GM12878 (cell line): Measurements from ENCODE around the gene POLD4. TPM values are rescaled to one million over a fixed set of nuclear protein-coding genes. Genes with fewer than 3 reads are reported as not detected.
A peak's percentile ranks its signal among the peaks of the same experiment; 100 is the strongest.

ENCODE experiments used
- ATAC-seq: fragments of 200-7000 bp; cut with Tn5 transposase; 3 replicates; pipeline ENCODE4 v1.9.1; 2020; ENCODE audit warnings: mild to moderate bottlenecking, moderate library complexity
- BruUV-seq: library from RNA; stranded (reverse); fragments of 400-500 nt; replicated peaks from 2 replicates; lab custom pipeline; 2021; lab: Mats Ljungman, UMichigan
- CTCF ChIA-PET: fragments of 300-600 bp; sonication (Branson Sonifier 250); formaldehyde crosslinking; extraction: SDS; loops from one replicate; lab custom pipeline; 2021; ENCODE audit warnings: inconsistent platforms; lab: Yijun Ruan, JAX
- POLR2A ChIA-PET: fragments of 350-600 bp; formaldehyde crosslinking; extraction: SDS; loops from one replicate; lab custom pipeline; 2021; ENCODE audit warnings: inconsistent platforms; lab: Charles Lee
- RAD21 ChIA-PET: fragments of 300-600 bp; sonication (Branson Sonifier 250); formaldehyde crosslinking; loops from one replicate; lab custom pipeline; 2023; ENCODE audit warnings: antibody characterized with exemption; ENCODE audit not compliant: unreplicated experiment; lab: Charles Lee
- SMC1A ChIA-PET: fragments of 300-600 bp; sonication (Branson Sonifier 250); formaldehyde crosslinking; loops from one replicate; lab custom pipeline; 2023; ENCODE audit not compliant: unreplicated experiment, uncharacterized antibody; lab: Charles Lee
- DNase-seq: peaks from one replicate; pipeline ENCODE4 v3.0.0-alpha.2; 2011; ENCODE audit warnings: low read depth, low spot score
- FAIRE-seq: peaks from 3 replicates; lab custom pipeline; 2011; peaks lifted over from hg19 to GRCh38; lab: Jason Lieb, UNC
- H2AFZ ChIP-seq: 2 replicates; pipeline ENCODE4 v1.6.0; 2011; ENCODE audit warnings: low read depth, low read length, control low read depth; ENCODE audit not compliant: control insufficient read depth
- H3K27ac ChIP-seq: 2 replicates; pipeline ENCODE4 v1.5.1; 2011; ENCODE audit warnings: control low read depth; ENCODE audit not compliant: control insufficient read depth, insufficient read depth
- H3K27me3 ChIP-seq, 2 experiments: replicated peaks in 1 of 2; 2 replicates each; pipeline versions ENCODE4 v1.6.0 to v1.6.1; 2011; ENCODE audit warnings: low read length in 1 of 2; ENCODE audit not compliant: control insufficient read depth in 2 of 2, insufficient read depth in 2 of 2
- H3K36me3 ChIP-seq, 2 experiments: 2 replicates each; pipeline ENCODE4 v1.5.1; 2011; ENCODE audit warnings: low read length in 1 of 2; ENCODE audit not compliant: control insufficient read depth in 2 of 2, insufficient read depth in 2 of 2
- H3K4me1 ChIP-seq: 2 replicates; pipeline ENCODE4 v1.6.1; 2011; ENCODE audit warnings: mild to moderate bottlenecking, low read length, moderate library complexity, mixed read lengths; ENCODE audit not compliant: control insufficient read depth, insufficient read depth
- H3K4me2 ChIP-seq: 2 replicates; pipeline ENCODE4 v1.6.0; 2011; ENCODE audit warnings: control low read depth; ENCODE audit not compliant: control insufficient read depth, insufficient read depth
- H3K4me3 ChIP-seq: fragments of 200-600 bp; sonication (generic); 2 replicates; pipeline ENCODE4 v1.5.1; 2016
- H3K79me2 ChIP-seq: 2 replicates; pipeline ENCODE4 v1.6.0; 2011; ENCODE audit warnings: low read length; ENCODE audit not compliant: control insufficient read depth, insufficient read depth
- H3K9ac ChIP-seq: 2 replicates; pipeline ENCODE4 v1.8.0; 2011; ENCODE audit warnings: low read length, control low read depth, mixed read lengths; ENCODE audit not compliant: control insufficient read depth, insufficient read depth
- H3K9me3 ChIP-seq: replicated peaks from 3 replicates; pipeline ENCODE4 v1.5.1; 2011; ENCODE audit warnings: mild to moderate bottlenecking, low read length; ENCODE audit not compliant: control insufficient read depth, insufficient read depth
- H4K20me1 ChIP-seq: 2 replicates; pipeline ENCODE4 v1.6.0; 2011; ENCODE audit not compliant: control insufficient read depth, insufficient read depth
- ATF2 ChIP-seq: IDR thresholded peaks from 2 replicates; pipeline ENCODE4 v1.6.1; 2012; ENCODE audit warnings: low read length, inconsistent platforms
- CHD2 ChIP-seq: IDR thresholded peaks from 2 replicates; pipeline ENCODE4 v1.6.1; 2011; ENCODE audit warnings: low read depth, low read length, improper control_type of control experiment, borderline replicate concordance
- CTCF ChIP-seq, 3 experiments: IDR thresholded peaks in 2 of 3; conservative IDR thresholded peaks in 1 of 3; 2 replicates each; pipeline ENCODE4 v1.5.1; 2011; ENCODE audit warnings: low read depth in 3 of 3, low read length in 3 of 3, mild to moderate bottlenecking in 3 of 3, control low read depth in 2 of 3, moderate library complexity in 2 of 3, inconsistent platforms in 1 of 3, mixed read lengths in 1 of 3; ENCODE audit not compliant: control insufficient read depth in 2 of 3, insufficient read depth in 1 of 3; ENCODE audit errors: extremely low read depth in 1 of 3
- HDGF ChIP-seq: fragments of 450-650 bp; IDR thresholded peaks from 2 replicates; pipeline ENCODE4 v1.6.1; 2016; ENCODE audit warnings: antibody characterized with exemption
- IKZF1 ChIP-seq: fragments of 450-650 bp; conservative IDR thresholded peaks from 2 replicates; pipeline ENCODE4 v1.6.1; 2017; ENCODE audit warnings: antibody characterized with exemption, mild to moderate bottlenecking
- IKZF2 ChIP-seq, 2 experiments: fragments of 450-650 bp; IDR thresholded peaks; 2 replicates each; pipeline ENCODE4 v1.6.1; 2017; ENCODE audit warnings: mild to moderate bottlenecking in 2 of 2, moderate library complexity in 2 of 2
- IRF4 ChIP-seq: IDR thresholded peaks from 2 replicates; pipeline ENCODE4 v1.6.1; 2011; ENCODE audit warnings: low read depth, low read length
- LARP7 ChIP-seq: fragments of 450-650 bp; IDR thresholded peaks from 2 replicates; pipeline ENCODE4 v1.6.1; 2017; ENCODE audit warnings: mild to moderate bottlenecking
- MLLT1 ChIP-seq: fragments of 450-650 bp; IDR thresholded peaks from 2 replicates; pipeline ENCODE4 v1.6.1; 2016; ENCODE audit warnings: mild to moderate bottlenecking
- NBN ChIP-seq: fragments of 450-650 bp; IDR thresholded peaks from 2 replicates; pipeline ENCODE4 v1.6.1; 2016
- POU2F2 ChIP-seq: IDR thresholded peaks from 3 replicates; pipeline ENCODE4 v1.6.1; 2011; ENCODE audit warnings: low read depth, mild to moderate bottlenecking, low read length, borderline replicate concordance
- RB1 ChIP-seq: fragments of 450-650 bp; formaldehyde crosslinking; IDR thresholded peaks from 2 replicates; pipeline ENCODE4 v1.6.1; 2017; ENCODE audit warnings: mild to moderate bottlenecking, borderline replicate concordance
- SMARCA5 ChIP-seq: fragments of 450-650 bp; IDR thresholded peaks from 2 replicates; pipeline ENCODE4 v1.6.1; 2017; ENCODE audit warnings: mild to moderate bottlenecking
- SMC3 ChIP-seq: IDR thresholded peaks from 2 replicates; pipeline ENCODE4 v1.6.1; 2011; ENCODE audit warnings: low read length, improper control_type of control experiment, borderline replicate concordance
- SP1 ChIP-seq: IDR thresholded peaks from one replicate; pipeline ENCODE4 v1.6.1; 2011; ENCODE audit warnings: low read depth, low read length
- TBL1XR1 ChIP-seq: IDR thresholded peaks from 2 replicates; pipeline ENCODE4 v1.6.1; 2012; ENCODE audit warnings: low read depth, low read length, improper control_type of control experiment
- YY1 ChIP-seq: IDR thresholded peaks from 2 replicates; pipeline ENCODE4 v1.6.1; 2011; ENCODE audit warnings: low read depth, mild to moderate bottlenecking, low read length
- WGBS: methylation state at CpG from one replicate; pipeline ENCODE4 v1.1.6; 2016; ENCODE audit warnings: low lambda C conversion rate; ENCODE audit not compliant: insufficient replicate concordance, insufficient coverage; ENCODE audit errors: missing lambda C conversion rate; 5-methylcytosine and 5-hydroxymethylcytosine counted together
- in situ Hi-C: fragments of 300-500 bp; cut with MboI; formaldehyde crosslinking; loops from 9 replicates; pipeline ENCODE4 v1.14.3; 2018; ENCODE audit warnings: mixed read lengths
- intact Hi-C: fragments of 100-400 bp; cut with micrococcal nuclease; formaldehyde crosslinking; loops from one replicate; pipeline ENCODE4 v1.14.2; 2022; ENCODE audit not compliant: unreplicated experiment
- polyA plus RNA-seq, 11 experiments: library from polyadenylated mRNA; depleted of rRNA in 4 of 11; unstranded in 6 of 11; stranded (reverse) in 5 of 11; fragments of >200 nt; fragmentation: Nextera tagmentation in 4 of 11; fragmentation: Illumina TruSeq in 1 of 11; extraction: Ambion mirVana in 4 of 11; extraction: Trizol in 1 of 11; gene quantifications; 1 replicate in 1 of 11; 2 replicates in 10 of 11; pipeline versions ENCODE4 v1.2.1 to v1.2.3, GENCODE V29; 2011 to 2016; ENCODE audit warnings: inconsistent platforms in 2 of 11, missing spikeins in 2 of 11, low read depth in 1 of 11
- total RNA-seq, 4 experiments: library from RNA; depleted of rRNA in 3 of 4; stranded (reverse); fragments of >200 nt in 3 of 4; fragmentation: Illumina TruSeq in 1 of 4; extraction: Trizol in 1 of 4; gene quantifications; 2 replicates each; pipeline versions ENCODE4 v1.2.1 to v1.2.3, GENCODE V29; 2013 to 2021

Gene POLD4
- total and polyA plus RNA-seq, 10 of the 15 experiments (the other 5 are each of a cell fraction or from before 2014, with no cell fraction given): 8.1 to 176 (median 88.1) TPM

GRCh38 chr11:67382276-67383136 lies 29.2 kb upstream of the POLD4 start:
- no TSS peak for BruUV-seq
- Histone ChIP-seq H3K36me3 (no peaks in the 10 kb centered on the region), H3K9me3 (no peaks in the 10 kb centered on the region), H3K9ac (no peak overlapping the region), H3K4me2 (no peak overlapping the region), H3K79me2 (no peaks in the 10 kb centered on the region), H3K4me1 (peaks cover 19% of the 10 kb centered on the region), H3K4me3 (no peak overlapping the region), H3K27me3 (peaks cover 0 to 3% of the 10 kb centered on the region in 2 experiments; a peak in 2 of 4 replicates), H3K27ac (no peak overlapping the region), H2AFZ (peak overlapping the region; percentile 35), H4K20me1 (no peaks in the 10 kb centered on the region)
- ChIA-PET SMC1A (interaction anchor here (0.6 to 21.3 kb wide), 21 partner anchors 8 to 549 kb away, joined by 3 to 646 read pairs (median 4); partner anchors contain the start of genes ANKRD13D, CLCF1, POLD4 and TBC1D10C), POLR2A (interaction anchor here (0.6 to 8.4 kb wide), 13 partner anchors 9 to 517 kb away, joined by 3 to 183 read pairs (median 4); partner anchors contain the start of genes CLCF1, POLD4, PPP1CA and RAD9A), CTCF (interaction anchor here (0.5 to 25.5 kb wide), 35 partner anchors 9 to 328 kb away, joined by 3 to 1301 read pairs (median 5); partner anchors contain the start of genes AIP, ANKRD13D, CLCF1 and GRK2), RAD21 (interaction anchor here (0.8 to 15.0 kb wide), 26 partner anchors 9 to 301 kb away, joined by 3 to 525 read pairs (median 6); partner anchors contain the start of genes PITPNM1, POLD4, PPP1CA and RAD9A)
- WGBS: 41% methylated on average over 16 of the region's 16 CpGs
- in situ Hi-C loops: loop anchor here (5.0 kb wide), 1 partner anchor 120 kb away; no protein-coding TSS in a partner anchor
- FAIRE-seq: peak; percentile 95
- intact Hi-C loops: loop anchor here (1.0 to 2.0 kb wide), 4 partner anchors 25 to 120 kb away; no protein-coding TSS in a partner anchor
- peak; percentile 93 for ATAC-seq
- no peak for DNase-seq
- TF ChIP-seq IKZF1: peak; percentile 33
- TF ChIP-seq IKZF2 (IDR thresholded peaks at IDR 0.05): peak in 1 of 2 experiments; percentile 26; a peak in 1 of 4 replicates
- 0 out of 2 replicates have a peak, but pooled peaks have one; percentile 53 for TF ChIP-seq HDGF
- TF ChIP-seq CTCF (IDR thresholded peaks at IDR 0.05 in 2 of 3, conservative IDR thresholded peaks at IDR 0.05 in 1 of 3; ENCODE audit: control insufficient read depth in 2 of 3, extremely low read depth in 1 of 3, insufficient read depth in 1 of 3, low read depth in 3 of 3, low read length in 3 of 3): peak; percentile 99; a peak in 5 of 6 replicates
- no peak for TF ChIP-seq ATF2
- TF ChIP-seq POU2F2: peak; percentile 57; the same call in 2 of the 3 replicates
- 0 out of 2 replicates have a peak, but pooled peaks have one; percentile 37 for TF ChIP-seq CHD2
- peak; percentile 99 for TF ChIP-seq SMARCA5
- peak; percentile 55; the same call in 1 of the 2 replicates for TF ChIP-seq IRF4
- 0 out of 2 replicates have a peak, but pooled peaks have one; percentile 39 for TF ChIP-seq TBL1XR1
- TF ChIP-seq LARP7: peak; percentile 52; the same call in 1 of the 2 replicates
- TF ChIP-seq YY1: peak; percentile 82
- peak; percentile 79 for TF ChIP-seq NBN
- 0 out of 2 replicates have a peak, but pooled peaks have one; percentile 38 for TF ChIP-seq RB1
- TF ChIP-seq MLLT1: 0 out of 2 replicates have a peak, but pooled peaks have one; percentile 29
- no peak for TF ChIP-seq SP1
- TF ChIP-seq SMC3: peak; percentile 100
